Subcutaneous abdominal adipose tissue (tissue), 5 donors: ENCODE results near the gene CDH16.
"Not testable (repeated sequence)": the region's sequence is repeated elsewhere in the genome, so short reads cannot be mapped to it uniquely, and the experiment has no call there.

ENCODE experiments used
- H3K27ac ChIP-seq: one replicate; pipeline ENCODE4 v1.7.0; 2013; ENCODE audit warnings: low read depth, mild to moderate bottlenecking, inconsistent platforms, low read length, moderate library complexity
- H3K27me3 ChIP-seq, 5 donors: one replicate each; pipeline ENCODE4 v1.7.0; 2013; ENCODE audit warnings: low read length in 5 of 5, inconsistent platforms in 1 of 5; ENCODE audit not compliant: control insufficient read depth in 5 of 5, insufficient read depth in 4 of 5
- H3K36me3 ChIP-seq, 5 donors: one replicate each; pipeline ENCODE4 v1.7.0; 2013; ENCODE audit warnings: low read length in 5 of 5; ENCODE audit not compliant: control insufficient read depth in 5 of 5, insufficient read depth in 5 of 5
- H3K4me1 ChIP-seq, 5 donors: one replicate each; pipeline ENCODE4 v1.7.0; 2013; ENCODE audit warnings: low read length in 5 of 5, mild to moderate bottlenecking in 3 of 5, moderate library complexity in 1 of 5; ENCODE audit not compliant: control insufficient read depth in 5 of 5, insufficient read depth in 5 of 5
- H3K4me3 ChIP-seq, 5 donors: one replicate each; pipeline ENCODE4 v1.7.0; 2013; ENCODE audit warnings: low read length in 5 of 5, low read depth in 1 of 5
- H3K9ac ChIP-seq, 5 donors: one replicate each; pipeline ENCODE4 v1.7.0; 2013; ENCODE audit warnings: low read length in 5 of 5, mild to moderate bottlenecking in 4 of 5, moderate library complexity in 3 of 5
- H3K9me3 ChIP-seq, 5 donors: one replicate each; pipeline ENCODE4 v1.7.0; 2013; ENCODE audit warnings: low read length in 5 of 5; ENCODE audit not compliant: control insufficient read depth in 5 of 5
- donor health status: healthy.
- donor health status: healthy.
- donor health status: healthy.
- donor health status: healthy.
- donor health status: healthy.

Gene CDH16, protein sequence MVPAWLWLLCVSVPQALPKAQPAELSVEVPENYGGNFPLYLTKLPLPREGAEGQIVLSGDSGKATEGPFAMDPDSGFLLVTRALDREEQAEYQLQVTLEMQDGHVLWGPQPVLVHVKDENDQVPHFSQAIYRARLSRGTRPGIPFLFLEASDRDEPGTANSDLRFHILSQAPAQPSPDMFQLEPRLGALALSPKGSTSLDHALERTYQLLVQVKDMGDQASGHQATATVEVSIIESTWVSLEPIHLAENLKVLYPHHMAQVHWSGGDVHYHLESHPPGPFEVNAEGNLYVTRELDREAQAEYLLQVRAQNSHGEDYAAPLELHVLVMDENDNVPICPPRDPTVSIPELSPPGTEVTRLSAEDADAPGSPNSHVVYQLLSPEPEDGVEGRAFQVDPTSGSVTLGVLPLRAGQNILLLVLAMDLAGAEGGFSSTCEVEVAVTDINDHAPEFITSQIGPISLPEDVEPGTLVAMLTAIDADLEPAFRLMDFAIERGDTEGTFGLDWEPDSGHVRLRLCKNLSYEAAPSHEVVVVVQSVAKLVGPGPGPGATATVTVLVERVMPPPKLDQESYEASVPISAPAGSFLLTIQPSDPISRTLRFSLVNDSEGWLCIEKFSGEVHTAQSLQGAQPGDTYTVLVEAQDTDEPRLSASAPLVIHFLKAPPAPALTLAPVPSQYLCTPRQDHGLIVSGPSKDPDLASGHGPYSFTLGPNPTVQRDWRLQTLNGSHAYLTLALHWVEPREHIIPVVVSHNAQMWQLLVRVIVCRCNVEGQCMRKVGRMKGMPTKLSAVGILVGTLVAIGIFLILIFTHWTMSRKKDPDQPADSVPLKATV

DNA sequence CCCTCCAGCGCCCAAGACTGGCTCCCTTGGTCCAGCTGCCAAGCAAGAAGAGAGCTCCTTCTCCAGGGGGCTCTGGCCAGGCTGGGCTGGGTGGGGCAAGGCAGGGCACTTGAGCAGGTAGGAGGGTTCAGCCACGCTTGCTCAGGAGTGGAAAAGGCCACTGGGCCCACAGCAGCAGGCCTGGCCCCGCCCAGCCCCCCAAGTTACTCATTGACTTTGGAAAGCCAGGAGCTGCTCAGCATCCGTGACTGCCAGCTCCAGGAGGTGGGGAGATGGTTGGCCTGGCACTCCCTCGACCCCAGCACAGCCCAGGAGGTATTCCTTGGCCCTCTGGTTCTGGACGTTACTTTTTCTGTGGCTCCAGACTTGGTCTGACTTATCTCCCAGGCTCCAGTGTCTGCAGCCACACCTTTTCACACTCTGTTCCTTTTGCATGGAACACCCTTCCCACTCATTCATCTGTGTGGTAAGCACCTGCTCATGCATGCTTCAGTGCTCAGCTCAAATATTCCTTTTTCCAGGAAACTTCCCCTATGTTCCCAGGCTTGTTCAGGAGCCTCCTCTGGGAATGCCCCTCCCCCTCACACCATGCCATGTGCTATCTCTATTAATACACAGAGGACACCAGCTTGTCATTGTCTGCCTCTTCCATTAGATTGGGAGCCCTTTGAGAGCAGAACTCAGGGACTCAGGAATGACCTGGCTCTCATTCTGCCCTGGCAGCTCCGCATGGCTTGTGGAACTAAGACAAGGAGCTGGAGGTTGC, at the start of gene CDH16:
TSS of gene CDH16 (minus strand) at position 83 of the 766 bp plus-strand sequence. CDS start 820 bp downstream, outside the sequence.
- Histone ChIP-seq H3K9ac (peak within 1 kb of the TSS in 1 of 5 donors; percentile 7), H3K27ac (no peak within 1 kb of the TSS), H3K27me3 (peaks cover 4 to 51% (median 29%) of the 10 kb centered on the region in 5 donors), H3K4me1 (peaks cover 3 to 12% (median 11%) of the 10 kb centered on the region in 5 donors), H3K4me3 (no peak within 1 kb of the TSS), H3K9me3 (no peaks in the 10 kb centered on the region), H3K36me3 (no peaks in the 10 kb centered on the region)

DNA sequence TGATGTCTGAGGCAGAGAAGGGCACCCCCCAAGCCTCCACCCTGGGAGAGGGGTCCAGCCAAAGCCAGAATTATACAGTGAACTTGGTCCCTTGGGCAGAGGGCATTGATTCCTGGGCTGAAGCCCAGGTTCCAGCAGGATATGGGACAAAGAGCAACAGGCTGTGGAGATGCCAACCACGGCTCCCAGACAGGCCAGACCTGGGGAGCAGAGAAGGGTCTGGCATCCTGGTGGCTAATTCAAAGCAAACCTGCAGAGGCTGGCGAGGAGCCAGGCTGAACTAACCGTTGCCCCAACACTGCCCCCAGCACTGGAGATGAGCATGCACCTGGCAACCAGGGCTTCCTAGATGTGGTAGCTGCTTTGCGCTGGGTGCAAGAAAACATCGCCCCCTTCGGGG, 45.4 kb upstream of the CDH16 start:
- Histone ChIP-seq H3K4me1 (peaks cover 4 to 50% (median 45%) of the 10 kb centered on the region in 5 donors), H3K27ac (no peak overlapping the region), H3K9me3 (no peaks in the 10 kb centered on the region), H3K9ac (no peak overlapping the region), H3K36me3 (no peaks in the 10 kb centered on the region), H3K27me3 (no peaks in the 10 kb centered on the region), H3K4me3 (peak overlapping the region in 1 of 5 donors; percentile 25)

DNA sequence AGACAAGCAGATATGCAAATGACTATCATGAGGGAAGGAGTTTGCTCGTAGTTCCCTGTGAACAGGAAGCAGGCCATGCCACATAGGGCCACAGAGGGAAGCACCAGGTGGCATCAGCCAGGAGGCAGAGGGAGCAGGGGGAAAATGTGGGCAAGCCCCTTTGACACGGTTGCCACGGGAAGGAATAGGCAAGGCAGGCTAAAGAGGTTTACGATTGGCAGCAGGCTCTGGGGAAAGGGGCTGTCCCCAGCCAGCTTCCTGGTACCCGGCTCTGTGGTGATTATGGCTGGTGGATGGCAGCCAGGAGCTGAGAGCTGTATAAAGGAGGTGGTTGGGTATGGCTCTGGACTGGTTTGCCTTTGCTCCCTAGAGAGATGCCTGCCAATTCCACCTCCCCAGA, 43.2 kb upstream of the CDH16 start:
- Histone ChIP-seq H3K9ac (no peak overlapping the region), H3K9me3 (no peaks in the 10 kb centered on the region), H3K4me3 (no peak overlapping the region), H3K27me3 (no peaks in the 10 kb centered on the region), H3K36me3 (no peaks in the 10 kb centered on the region), H3K4me1 (peaks cover 5 to 51% (median 48%) of the 10 kb centered on the region in 5 donors), H3K27ac (no peak overlapping the region)

DNA sequence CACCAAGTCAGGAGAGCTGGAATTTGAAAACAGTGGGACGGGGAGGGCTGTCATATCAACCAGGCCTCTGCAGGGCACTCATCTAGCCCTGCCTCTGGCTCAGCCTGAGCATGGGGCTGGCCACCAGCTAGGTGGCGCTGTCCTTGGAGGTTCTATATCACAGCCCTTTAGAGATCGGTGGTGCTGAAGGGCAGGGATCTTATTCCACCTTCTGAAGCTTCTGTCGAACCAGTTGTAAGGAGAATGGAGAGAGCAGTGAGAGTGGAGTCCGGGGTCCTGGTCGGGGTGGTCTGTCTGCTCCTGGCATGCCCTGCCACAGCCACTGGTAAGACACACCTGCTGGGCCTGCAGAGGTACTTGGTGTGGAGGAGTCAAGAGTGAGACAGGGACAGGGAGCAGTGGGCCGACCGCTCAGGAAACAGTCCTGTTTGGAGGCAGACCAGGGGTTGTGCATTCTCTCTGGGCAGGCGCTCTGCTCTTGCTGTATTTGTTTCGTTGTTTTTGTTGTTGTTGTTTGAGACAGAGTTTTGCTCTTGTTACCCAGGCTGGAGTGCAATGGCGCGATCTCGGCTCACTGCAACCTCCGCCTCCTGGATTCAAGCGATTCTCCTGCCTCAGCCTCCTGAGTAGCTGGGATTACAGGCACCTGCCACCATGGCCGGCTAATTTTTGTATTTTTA, 42.5 kb upstream of the CDH16 start, which contains the start of gene CES3:
TSS of gene CES3 (plus strand) at position 202 of the 680 bp plus-strand sequence. CDS start at position 244, 42 bp downstream.
- no peak within 1 kb of the TSS for H3K9ac ChIP-seq
- H3K4me3 ChIP-seq: no peak within 1 kb of the TSS
- peaks cover 5 to 51% (median 48%) of the 10 kb centered on the region in 5 donors for H3K4me1 ChIP-seq
- no peak within 1 kb of the TSS for H3K27ac ChIP-seq
- H3K36me3 ChIP-seq: no peaks in the 10 kb centered on the region
- no peaks in the 10 kb centered on the region for H3K9me3 ChIP-seq
- no peaks in the 10 kb centered on the region for H3K27me3 ChIP-seq

DNA sequence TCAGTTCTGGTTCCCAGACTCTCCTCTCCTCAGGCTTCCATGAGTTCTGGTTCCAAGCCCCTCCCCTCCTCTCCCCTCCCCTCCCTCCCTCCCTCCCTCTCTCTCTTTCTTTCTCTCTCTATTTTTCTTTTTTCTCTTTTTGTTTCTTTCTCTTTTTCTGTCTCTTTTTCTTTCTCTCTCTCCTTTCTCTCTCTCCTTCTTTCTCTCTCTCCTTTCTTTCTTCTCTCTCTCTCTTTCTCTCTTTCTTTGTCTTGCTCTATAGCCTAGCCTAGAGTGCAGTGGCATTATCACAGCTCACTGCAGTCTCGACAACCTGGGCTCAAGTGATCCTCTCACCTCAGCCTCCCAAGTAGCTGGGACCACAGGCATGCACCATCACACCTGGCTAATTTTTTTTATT, 41.6 kb upstream of the CDH16 start:
- Histone ChIP-seq H3K9me3 (no peaks in the 10 kb centered on the region), H3K4me1 (peaks cover 5 to 53% (median 48%) of the 10 kb centered on the region in 5 donors), H3K9ac (no peak overlapping the region), H3K27me3 (no peaks in the 10 kb centered on the region), H3K4me3 (no peak overlapping the region), H3K27ac (no peak overlapping the region), H3K36me3 (no peaks in the 10 kb centered on the region)

DNA sequence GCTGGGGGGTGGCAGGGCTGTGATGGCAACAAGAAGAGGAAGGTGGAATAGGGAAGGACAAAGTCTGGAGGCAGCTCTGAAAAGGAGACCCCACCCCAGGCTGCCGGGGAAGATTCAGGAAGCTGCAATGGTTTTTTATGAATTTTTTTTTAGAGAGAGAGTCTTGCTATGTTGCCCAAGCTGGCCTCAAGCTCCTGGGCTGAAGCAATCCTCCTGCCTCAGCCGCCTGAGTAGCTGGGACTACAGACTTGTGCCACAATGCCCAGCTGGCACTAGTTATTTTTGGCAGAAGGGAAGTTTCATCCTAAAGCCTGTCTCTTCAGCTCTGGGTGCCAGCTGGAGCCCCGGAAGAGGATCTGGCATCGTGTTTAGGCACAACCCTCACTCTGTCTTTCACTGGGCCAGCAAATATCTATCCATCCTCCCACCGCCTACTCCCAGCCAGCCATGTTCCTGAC, 41.0 kb upstream of the CDH16 start:
- H3K36me3 ChIP-seq: no peaks in the 10 kb centered on the region
- H3K4me3 ChIP-seq: no peak overlapping the region
- no peak overlapping the region for H3K27ac ChIP-seq
- H3K9ac ChIP-seq: no peak overlapping the region
- H3K4me1 ChIP-seq: peaks cover 5 to 52% (median 48%) of the 10 kb centered on the region in 5 donors
- no peaks in the 10 kb centered on the region for H3K27me3 ChIP-seq
- no peaks in the 10 kb centered on the region for H3K9me3 ChIP-seq

DNA sequence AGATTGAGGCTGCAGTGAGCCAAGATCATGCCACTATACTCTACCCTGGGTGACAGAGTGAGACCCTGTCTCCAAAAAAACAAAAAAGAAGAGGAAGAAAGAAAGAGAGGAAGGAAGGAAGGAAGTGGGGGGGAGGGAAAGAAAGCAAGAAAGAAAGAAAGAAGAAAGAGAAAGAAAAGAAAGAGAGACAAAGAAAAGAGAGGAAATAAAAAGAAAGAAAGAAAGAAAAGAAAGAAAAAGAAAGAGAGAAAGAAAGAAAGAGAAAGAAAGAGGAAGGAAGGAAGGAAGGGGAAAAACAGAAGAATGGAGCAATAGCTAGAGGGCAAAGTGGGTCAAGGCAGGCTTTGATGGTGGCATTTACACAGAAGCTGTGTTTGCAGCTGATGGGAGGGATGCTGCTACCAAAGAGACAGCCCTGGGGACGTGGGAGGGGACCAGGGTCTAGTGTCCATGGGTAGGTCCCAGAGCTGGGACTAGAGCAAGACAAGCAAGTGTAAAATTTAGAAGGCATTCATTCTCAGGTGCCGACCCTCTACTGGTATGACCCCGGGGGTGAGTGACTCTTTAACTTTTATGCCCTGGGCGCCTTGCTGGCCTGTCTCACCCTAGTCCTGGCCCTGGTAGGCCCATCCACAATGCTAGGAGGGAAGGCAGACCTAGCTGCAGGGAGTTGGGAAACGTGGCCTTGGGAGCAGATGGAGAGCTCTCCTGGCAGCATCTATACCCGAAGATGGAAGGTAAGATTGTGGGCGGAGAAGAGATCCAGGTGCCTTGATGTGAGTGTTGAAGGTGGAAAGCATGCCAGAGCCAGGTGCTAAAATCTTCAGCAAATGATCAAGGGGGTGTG, 40.4 kb upstream of the CDH16 start:
- no peak overlapping the region for H3K4me3 ChIP-seq
- H3K27me3 ChIP-seq: no peaks in the 10 kb centered on the region
- no peaks in the 10 kb centered on the region for H3K9me3 ChIP-seq
- no peaks in the 10 kb centered on the region for H3K36me3 ChIP-seq
- H3K27ac ChIP-seq: no peak overlapping the region
- peaks cover 5 to 46% (median 42%) of the 10 kb centered on the region in 5 donors for H3K4me1 ChIP-seq
- peak overlapping the region in 1 of 5 donors; percentile 18 for H3K9ac ChIP-seq

DNA sequence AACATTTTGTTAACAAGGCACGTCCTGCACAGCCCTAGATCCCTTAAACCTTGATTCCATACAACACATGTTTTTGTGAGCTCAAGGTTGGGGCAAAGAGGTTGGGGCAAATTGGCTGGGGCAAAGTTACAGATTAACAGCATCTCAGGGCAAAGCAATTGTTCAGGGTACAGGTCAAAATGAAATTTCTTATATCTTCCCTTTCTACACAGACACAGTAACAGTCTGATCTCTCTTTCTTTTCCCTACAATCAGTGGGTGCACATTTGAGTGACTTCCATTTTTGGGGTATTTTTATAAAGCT, 37.4 kb upstream of the CDH16 start:
- H3K4me1 ChIP-seq: peaks cover 1 to 26% (median 20%) of the 10 kb centered on the region in 5 donors
- H3K9me3 ChIP-seq, H3K9ac ChIP-seq: not testable (repeated sequence)

More for the DNA sequence above, 37.4 kb upstream of the CDH16 start:
- H3K27me3 ChIP-seq, H3K4me3 ChIP-seq, H3K27ac ChIP-seq, H3K36me3 ChIP-seq: not testable (repeated sequence)
